Measurements from ENCODE around the gene GALNT1.

GALNT1 gene

DNA sequence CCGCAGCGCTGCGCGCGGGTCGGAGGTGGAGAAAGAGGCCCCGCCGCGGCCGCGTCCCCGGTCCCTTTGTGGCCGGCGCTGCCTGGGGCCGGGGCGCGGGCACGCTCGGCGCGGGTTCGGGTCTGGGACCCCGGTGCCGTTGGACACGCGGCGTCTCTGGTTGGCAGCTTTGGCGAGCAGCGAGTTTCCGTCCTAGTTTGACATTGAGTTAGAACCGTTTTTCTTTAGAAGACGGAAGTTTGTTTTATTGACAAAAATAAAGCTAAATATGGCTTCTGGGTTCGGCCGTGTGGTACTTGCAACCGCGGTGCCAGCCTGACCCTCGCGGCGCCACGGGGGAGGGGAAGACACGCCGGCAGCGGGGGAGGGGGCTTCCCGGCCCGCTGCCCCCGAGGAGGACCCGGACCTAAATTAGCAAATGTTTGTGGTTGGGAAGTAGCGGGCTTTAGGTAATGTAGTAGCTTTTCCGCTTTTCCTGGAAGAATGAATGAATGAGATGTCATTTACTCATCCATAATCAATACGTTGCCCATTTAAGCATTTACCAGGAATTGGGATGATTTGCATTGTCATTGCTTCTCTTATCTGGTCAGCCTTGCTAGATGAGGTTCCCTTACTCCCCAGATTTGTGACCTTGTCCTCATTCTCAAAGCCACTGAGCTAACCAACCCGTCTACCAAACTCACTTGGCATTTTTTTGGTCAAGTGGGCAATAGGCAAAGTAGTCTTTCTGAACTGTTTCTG, 530 bp downstream of the GALNT1 start:
- in situ Hi-C loops (cut with MboI; ENCODE audit: low sequenced_read_pairs), result no loop called here

DNA sequence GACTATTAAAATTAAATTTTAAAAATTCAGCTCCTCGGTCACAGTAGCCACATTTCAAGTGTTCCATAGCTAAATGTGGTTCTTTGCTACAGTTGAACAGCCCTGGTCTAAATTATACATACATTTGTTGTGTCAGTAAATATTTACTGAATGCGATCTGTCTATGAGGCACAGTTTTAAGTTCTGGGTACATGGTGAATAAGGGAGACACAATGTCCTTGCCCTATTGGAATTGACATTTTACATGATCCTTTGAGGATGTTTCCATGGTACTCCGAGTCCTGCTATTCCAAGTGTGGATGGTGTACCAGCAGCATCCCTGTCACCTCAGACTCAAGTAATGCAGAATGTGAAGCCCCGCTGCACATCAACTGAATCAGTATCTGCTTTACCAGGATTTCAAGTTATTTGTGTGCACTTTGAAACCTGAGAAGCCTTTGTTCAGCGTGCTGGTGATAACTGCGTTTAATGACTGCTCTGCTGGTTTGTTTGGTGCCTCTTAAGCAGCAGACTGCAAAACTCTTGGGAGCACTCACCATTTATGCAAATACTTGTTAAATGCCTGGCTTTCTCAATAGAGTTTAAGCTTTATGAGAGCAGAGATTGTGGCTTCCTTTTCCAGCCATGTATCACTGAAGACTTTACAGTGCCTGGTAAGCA, 1.5 kb downstream of the GALNT1 start:
- in situ Hi-C loops (cut with MboI; ENCODE audit: low sequenced_read_pairs), result no loop called here

DNA sequence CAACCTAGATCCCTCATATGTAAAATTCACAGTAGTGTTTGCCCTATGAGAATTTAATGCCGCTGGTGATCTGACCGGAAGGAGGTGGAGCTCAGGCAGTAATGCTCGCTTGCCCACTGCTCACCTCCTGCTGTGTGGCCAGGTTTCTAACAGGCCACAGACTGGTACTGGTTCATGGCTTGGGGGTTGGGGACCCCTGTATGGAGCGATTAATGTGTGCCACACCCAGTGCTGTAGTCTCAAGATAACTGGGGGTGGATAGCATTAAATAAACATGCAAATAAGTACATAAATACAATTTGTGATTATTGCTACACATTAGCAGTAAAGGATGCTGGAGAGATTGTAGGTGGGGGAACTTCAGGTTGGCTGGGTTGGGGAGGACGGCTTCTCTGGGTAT, 3.2 kb downstream of the GALNT1 start:
- in situ Hi-C loops (cut with MboI; ENCODE audit: low sequenced_read_pairs), result no loop called here

DNA sequence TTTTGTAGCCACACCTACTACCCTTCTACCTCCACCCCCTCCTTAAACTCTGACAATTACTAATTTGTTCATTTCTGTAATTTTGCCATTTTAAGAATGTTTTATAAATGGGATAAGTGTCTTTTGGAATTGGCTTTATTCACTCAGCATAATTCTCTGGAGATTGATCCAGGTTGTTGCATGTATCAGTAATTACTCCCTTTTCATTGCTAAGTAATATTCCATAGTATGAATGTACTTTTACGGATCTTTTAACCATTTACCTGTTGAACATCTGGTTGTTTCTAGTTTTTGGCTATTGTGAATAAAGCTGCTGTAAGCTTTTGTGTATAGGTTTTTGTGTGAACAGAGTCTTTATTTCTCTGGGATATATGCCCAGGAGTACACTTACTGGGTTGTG, 4.1 kb downstream of the GALNT1 start:
- in situ Hi-C loops (cut with MboI; ENCODE audit: low sequenced_read_pairs), result no loop called here

DNA sequence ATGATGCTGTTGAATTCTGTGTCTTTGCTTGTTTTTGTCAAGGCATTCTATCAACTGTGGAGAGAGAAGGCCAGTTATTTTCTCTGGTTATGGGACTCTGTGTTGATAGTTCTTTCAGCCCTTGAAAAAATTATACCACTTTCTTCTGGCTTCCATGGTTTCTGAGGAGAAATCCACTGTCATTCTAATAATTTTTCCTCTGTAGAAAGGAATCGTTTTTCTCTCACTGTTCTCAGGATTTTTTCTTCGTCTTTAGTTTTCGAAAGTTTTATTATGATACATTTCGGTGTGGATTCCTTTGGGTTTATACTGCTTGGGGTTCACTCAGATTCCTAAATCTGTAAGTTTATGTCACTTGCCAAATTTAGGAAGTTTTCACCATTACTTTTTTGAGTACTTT, 6.6 kb downstream of the GALNT1 start:
- in situ Hi-C loops (cut with MboI; ENCODE audit: low sequenced_read_pairs), result no loop called here

DNA sequence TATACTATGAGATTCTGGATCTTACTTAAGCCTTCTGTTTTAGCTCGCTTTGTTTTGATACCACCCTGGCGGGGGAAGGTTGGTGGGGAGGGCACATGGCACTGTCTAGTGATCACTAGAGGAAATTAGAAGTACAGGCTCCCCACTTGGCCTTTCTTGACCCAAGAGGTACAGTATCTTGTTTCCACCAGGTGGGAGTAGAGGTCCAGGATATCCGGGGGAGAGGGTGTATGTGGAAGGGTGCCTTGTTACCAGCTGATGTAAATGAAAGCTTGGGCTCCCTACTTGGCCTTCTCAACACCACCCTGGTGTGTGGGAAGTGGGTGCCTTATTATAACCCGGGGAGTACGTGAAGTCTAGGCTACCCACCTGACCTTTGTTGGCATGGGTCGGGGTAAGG, 7.5 kb downstream of the GALNT1 start:
- in situ Hi-C loops (cut with MboI; ENCODE audit: low sequenced_read_pairs), result no loop called here

DNA sequence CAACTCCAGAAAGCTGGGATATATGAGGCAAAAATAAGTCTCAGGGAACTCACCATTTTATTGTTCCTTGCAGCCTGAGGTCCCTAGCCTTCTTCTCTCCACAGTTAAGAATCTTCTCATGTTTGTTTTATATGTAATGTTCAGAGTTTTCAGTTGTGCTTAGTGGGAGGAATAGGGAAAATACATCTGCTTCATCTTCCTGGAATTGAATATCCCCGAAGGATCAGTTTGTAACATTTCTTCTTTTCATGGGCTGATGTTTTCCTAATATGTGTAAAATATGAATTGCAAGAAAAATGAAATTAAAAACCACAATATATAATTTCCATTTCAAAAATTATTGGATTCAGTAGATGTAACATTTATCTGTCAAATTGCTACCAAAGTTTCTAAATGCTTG, 8.0 kb downstream of the GALNT1 start:
- in situ Hi-C loops (cut with MboI; ENCODE audit: low sequenced_read_pairs), result no loop called here

DNA sequence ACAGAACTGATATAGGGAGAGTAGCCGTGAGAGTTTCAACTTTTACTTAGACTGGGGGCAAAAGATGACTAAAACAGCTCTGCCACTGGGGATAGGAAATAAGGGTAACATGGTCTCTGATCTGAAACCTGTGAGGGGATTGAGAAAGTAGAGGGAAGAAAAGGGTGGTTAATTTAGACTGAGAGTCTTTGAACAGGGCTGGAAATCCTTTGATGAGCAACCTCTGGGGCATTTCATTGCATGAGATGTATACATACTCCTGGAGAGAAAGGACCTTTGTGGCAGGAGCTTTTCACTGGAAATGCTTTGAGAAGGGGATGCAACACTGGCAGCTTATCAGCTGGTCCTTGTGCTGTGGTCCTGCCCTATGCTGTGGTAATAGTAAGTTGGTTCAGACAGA, 9.4 kb downstream of the GALNT1 start:
- in situ Hi-C loops (cut with MboI; ENCODE audit: low sequenced_read_pairs), result no loop called here

DNA sequence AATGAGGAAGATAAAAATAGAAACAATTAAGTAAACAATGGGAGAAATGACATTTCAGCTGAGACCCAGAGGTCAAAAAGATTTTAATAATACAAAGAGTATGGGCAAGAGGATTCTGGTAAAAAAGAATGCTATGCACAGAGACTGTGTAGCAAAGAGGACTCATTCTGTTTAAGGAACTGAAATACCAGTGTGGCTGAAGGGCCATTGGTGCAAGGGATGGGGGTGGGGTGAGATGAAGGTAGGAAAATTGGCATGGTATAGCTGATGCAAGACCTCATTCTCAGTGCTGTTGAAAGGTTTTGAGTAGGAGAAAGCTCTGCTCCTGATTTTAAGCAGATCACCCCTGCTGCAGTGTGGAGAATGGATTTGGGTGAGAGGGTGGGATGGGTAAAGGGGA, 10.8 kb downstream of the GALNT1 start:
- in situ Hi-C loops (cut with MboI; ENCODE audit: low sequenced_read_pairs), result no loop called here

DNA sequence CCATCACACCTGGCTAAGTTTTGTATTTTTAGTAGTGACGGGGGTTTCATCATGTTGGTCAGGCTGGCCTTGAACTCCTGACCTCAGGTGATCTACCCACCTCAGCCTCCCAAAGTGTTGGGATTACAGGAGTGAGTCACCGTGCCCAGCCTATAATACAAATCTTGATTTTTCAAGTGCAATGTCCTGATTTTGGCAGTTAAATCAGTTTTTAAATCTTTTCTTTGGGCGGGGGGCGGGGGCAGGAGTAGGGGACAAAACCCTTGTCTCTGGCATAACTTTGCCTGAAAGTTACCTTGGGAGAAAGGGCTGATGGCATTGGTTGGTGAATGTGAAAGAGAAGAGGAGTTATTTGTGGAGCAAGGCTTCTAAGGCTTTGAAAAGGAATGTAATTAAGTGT, 12.3 kb downstream of the GALNT1 start:
- in situ Hi-C loops (cut with MboI; ENCODE audit: low sequenced_read_pairs), result no loop called here

DNA sequence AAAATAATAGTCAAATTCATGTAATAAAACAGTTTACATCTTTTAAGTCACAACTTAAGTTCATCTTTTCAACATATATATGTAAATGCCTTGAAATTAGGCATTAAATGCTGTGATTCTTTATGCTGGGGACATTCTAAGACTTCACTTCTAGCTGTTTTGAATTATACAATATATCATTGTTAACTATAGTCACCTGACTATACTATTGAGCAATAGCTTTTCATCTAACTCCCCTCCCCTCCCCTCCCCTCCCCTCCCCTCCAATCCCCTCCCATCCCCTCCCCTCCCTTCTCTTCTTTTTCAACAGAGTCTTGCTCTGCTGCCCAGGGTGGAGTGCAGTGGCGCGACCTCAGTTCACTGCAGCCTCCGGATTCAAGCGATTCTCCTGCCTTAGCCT, 16.2 kb downstream of the GALNT1 start:
- in situ Hi-C loops (cut with MboI; ENCODE audit: low sequenced_read_pairs), result no loop called here

DNA sequence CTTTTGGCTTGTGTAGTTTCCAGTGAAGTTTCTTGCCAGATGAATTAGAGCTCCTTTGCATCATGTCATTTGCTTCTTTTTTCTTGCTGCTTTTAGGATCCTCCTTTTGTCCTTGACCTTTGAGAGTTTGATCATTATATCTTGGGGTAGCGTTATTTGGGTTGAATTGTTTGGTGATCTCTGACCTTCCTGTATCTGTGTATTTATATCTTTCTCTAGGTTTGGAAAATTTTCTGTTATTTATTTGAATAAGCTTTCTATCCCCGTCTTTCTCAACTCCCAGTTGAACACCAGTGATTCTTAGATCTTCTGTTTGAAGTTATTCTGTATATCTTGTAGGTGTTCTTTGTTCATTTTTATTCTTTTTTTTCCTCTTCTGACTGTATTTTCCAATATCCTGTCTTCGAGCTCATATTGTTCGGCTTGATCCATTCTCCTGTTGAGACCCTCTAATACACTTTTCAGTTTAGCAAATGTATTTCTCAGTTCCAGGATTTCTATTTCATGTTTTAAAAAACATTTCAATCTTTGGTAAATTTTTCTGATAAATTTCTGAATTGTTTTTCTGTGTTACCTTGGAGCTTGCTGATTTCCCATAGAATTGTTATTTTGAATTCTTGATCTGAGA, 20.8 kb downstream of the GALNT1 start:
- in situ Hi-C loops (cut with MboI; ENCODE audit: low sequenced_read_pairs), result no loop called here

DNA sequence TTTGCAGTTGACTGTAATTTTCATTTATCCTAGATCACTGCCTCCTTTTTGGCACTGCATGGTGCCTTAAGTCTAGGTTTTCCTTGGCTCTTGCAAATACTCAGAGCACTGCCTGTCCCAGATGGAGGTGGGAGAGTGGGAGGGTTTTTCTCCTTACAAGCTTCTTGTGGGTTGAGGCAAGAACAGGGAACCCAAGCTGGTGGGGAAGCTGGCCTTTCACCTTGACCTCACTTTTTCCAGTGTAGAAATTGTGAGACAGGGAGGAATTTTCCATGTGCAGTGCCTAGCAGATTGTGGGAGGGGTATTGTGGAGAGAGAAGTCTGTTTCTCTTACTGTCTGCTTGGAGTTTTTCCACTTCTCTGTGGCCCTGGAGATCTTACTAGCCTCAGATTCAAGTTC, 21.5 kb downstream of the GALNT1 start:
- in situ Hi-C loops (cut with MboI; ENCODE audit: low sequenced_read_pairs), result no loop called here

DNA sequence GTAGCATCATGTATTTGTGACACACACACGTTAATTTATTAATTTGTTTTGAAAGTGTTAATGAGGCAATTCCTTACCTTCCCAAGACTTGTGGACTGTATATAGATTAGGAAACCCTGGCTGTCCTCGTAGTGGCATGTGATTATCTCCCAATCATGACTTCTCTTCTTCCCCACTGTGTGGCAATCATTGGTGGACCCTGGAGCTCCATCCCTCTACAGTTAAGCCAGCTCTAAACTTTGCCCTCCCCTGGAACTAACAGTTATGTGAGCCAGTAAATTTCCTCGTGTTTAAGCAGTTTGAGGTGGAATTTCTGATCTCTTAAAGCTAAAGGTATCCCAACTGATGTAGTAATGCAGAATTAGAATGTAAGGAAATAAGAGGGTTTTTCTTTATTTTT, 22.0 kb downstream of the GALNT1 start:
- in situ Hi-C loops (cut with MboI; ENCODE audit: low sequenced_read_pairs), result no loop called here

DNA sequence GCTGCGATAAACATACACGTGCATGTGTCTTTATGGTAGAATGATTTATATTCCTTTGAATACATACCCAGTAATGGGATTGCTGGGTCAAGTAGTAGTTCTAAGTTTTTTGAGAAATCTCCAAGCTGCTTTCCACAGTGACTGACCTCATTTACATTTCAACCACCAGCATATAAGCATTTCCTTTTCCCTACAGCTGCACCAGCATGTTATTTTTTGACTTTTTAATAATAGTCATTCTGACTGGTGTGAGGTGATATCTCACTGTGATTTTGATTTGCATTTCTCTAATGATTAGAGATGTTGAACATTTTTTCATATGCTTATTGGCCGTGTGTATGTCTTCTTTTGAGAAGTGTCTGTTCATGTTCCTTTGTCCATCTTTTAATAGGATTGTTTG, 22.8 kb downstream of the GALNT1 start:
- in situ Hi-C loops (cut with MboI; ENCODE audit: low sequenced_read_pairs), result no loop called here

DNA sequence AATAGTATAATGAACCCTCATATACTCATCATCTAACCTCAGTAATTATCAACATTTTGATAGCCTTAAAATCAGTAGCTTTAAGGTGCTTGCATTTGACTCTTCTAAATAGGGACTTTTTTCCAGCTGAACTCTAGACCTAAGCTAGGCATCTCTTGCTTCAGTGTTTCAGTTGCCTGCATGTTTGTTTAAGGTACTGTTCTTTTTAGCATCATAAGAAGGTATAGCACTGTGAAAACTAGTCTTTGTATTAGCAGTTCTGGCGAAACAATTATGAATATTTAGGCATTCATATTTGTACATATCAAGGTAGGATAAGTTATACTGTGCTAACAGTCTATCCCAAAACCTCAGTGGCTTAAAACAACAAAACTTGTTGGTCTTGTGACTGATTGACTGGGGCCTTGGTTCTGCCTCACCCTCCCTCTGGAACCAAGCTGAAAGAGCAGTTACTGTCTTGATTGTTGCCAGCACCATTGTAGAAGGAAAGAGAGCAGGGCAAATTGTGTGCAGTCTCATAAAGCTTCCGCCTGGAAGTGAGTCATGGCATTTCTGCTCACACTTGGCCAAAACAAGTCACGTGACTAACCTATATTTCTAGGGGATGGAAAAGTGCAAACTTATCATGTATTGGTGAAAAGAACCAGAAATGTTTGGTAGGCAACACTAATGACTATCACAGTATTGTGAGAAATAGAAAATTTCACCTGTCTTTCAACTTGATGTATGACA, 24.3 kb downstream of the GALNT1 start:
- in situ Hi-C loops (cut with MboI; ENCODE audit: low sequenced_read_pairs), result no loop called here

DNA sequence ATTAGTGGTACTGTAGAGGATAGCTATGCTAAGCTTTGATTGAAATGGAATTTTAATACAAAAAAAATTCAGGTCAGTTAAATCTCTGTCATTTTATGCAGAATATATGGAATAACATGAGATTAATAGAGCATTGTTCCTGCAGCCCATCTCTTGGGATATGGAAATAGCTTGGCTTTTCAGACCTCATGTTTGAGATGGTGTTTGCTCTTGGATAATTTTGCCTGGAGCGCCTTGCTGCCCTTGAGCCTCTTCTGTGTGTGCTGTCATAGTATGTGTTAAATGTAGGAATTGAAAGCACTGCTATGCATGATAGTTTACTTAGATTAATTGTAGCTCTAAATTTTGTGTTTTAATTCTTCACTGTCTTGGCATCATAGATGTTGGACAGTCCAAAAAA, 27.7 kb downstream of the GALNT1 start:
- in situ Hi-C loops (cut with MboI; ENCODE audit: low sequenced_read_pairs), result no loop called here

DNA sequence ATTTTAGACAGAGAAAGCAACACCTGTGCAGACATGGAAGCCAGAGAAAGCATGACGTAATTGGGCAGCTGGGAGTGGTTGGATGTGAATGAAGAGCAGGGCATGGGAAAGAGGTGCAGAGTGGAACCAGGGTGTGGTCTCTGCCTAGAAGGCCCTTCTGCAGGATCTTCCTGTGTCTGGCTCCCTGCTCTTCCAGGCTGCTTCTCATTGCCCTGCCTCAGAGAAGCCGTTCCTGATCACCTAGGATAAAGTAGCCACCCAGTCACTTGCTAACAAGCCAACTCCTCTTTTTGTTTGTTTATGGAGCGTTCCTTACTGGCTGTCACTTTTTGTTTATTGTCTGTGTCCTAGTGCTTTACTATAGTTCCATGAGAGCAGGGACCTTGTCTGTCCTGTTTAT, 28.5 kb downstream of the GALNT1 start:
- in situ Hi-C loops (cut with MboI; ENCODE audit: low sequenced_read_pairs), result no loop called here

DNA sequence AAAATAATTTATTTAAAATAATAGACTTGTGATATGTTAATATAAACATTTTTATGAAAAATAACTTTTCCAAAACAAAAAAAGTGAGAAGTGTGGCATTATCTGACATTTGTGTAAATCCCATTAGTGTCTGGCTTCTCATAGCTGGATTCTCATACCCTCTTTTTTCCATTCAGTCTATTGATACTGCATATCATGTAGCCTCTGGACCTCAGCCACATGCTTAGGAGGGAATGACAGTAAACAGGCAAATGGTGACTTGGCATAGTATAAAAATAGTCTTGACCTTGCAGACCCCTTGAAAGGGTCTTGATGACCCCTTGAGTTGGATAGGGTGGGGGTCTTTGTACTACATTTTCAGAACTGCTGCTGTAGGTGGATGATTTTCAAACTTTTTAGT, 29.2 kb downstream of the GALNT1 start:
- in situ Hi-C loops (cut with MboI; ENCODE audit: low sequenced_read_pairs), result no loop called here

DNA sequence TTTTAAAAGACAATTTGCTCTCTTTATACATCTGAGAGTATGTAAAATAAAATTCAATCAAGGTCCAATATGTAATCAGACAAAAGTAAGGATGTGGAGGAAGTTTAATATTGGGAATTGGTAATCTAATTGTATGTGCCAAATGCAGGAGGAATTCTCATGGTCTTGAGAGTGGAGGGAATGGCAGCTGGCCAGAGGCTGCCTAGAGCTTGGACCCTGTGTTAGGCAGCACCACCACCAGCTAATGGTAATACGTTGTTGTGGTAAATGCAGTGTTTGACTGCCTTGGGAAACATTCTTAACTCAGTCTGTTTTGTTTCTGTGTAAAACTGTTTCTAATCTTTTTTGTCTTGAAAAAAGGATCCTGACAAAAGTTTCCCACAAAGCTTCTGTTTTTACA, 30.0 kb downstream of the GALNT1 start:
- in situ Hi-C loops (cut with MboI; ENCODE audit: low sequenced_read_pairs), result no loop called here

DNA sequence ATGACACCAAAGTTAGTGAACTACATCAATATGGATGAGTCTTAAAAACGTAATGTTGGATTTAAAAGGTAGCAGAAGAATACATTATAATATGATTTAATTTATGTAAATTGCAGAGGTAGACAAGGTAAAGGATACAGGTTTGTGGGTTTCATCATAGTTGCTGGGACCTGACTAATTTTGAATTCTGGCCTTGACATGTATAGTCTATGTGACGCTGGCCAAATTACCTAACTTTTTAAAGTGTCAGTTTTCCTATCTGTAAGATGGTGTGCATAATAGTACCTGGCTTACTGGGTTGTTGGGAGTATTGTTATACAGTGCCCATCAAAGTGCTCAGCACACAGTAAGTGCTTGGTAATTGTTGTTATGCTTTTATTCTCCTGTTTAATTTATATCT, 34.5 kb downstream of the GALNT1 start:
- in situ Hi-C loops (cut with MboI; ENCODE audit: low sequenced_read_pairs), result no loop called here

All from hTERT RPE-1 (cell line).